Measurements from ENCODE around the gene NFATC3. TPM values are rescaled to one million over a fixed set of nuclear protein-coding genes. Genes with fewer than 3 reads are reported as not detected.
A peak's percentile ranks its signal among the peaks of the same experiment; 100 is the strongest.

The NFATC3 gene
- total RNA-seq, 2 donors from 2014 or later = 91.9 to 131 TPM

DNA sequence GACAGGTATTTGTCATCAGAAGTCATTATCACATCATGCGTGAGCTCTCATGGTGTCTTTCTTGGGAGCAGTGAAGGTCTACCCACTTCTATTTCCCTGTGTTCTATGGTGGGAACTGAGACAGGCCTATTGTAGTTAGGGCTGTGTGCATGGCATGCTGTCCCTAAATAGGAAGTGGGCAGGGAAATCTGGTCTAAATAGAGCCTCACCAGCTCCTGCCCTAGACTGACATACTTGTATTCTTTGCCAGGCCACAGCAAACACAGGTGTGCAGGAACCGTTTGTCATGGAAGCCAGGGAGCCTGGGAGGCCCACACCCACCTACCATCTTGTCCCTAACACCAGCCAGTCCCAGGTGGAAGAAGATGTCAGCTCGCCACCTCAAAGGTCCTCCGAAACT is 189.3 kb downstream of the NFATC3 start:
- peak overlapping the region; percentile 21 to 68 for H3K27ac Mint-ChIP-seq
- ATAC-seq = no peak
- peaks cover 6% of the 10 kb centered on the region for H3K36me3 Mint-ChIP-seq
- DNase-seq (ENCODE audit: low spot score) = no peak
- H3K4me1 Mint-ChIP-seq (ENCODE audit: low read depth in 2 of 2) = peaks cover 25% of the 10 kb centered on the region in 2 donors
- H3K27me3 Mint-ChIP-seq = no peaks in the 10 kb centered on the region
- H3K4me3 Mint-ChIP-seq = no peak overlapping the region
- H3K9me3 Mint-ChIP-seq = no peaks in the 10 kb centered on the region

DNA sequence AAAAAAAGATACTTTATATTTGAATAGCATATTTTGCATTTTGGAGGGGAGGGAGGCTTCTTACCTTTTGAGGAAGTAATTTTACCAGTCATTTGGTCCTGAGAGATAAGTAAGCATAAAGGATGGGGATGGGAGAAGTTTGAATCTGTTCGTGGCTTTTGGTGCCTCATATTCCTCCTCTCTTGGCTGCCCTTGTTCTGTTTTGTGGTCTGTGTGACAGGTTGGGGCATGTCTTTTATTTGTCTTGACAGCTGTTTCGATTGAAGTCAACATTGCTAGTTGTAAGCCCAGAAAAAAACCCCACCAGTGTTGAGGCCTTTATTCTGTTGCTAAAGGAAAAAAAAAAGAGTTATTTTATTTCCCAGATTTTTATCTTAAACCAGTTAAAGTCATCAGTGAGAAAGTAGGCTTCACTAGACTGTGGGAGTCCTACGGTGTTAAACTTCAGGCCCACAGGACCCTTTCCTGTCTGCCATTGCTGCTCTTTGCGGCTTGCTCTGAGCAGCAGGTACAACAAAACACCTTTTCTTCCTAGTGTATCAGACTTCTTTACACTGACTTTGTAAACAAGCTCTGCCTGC is 190.5 kb downstream of the NFATC3 start:
- H3K27ac Mint-ChIP-seq = peak overlapping the region; percentile 27 to 90
- H3K9me3 Mint-ChIP-seq = no peaks in the 10 kb centered on the region
- ATAC-seq (peak in 1 of 2 donors; percentile 46), DNase-seq (ENCODE audit: low spot score) (peak; percentile 48)
- H3K36me3 Mint-ChIP-seq = peaks cover 5% of the 10 kb centered on the region
- peak overlapping the region; percentile 30 for H3K4me3 Mint-ChIP-seq
- no peaks in the 10 kb centered on the region for H3K27me3 Mint-ChIP-seq
- H3K4me1 Mint-ChIP-seq (ENCODE audit: low read depth in 2 of 2) = peaks cover 20 to 25% of the 10 kb centered on the region in 2 donors

DNA sequence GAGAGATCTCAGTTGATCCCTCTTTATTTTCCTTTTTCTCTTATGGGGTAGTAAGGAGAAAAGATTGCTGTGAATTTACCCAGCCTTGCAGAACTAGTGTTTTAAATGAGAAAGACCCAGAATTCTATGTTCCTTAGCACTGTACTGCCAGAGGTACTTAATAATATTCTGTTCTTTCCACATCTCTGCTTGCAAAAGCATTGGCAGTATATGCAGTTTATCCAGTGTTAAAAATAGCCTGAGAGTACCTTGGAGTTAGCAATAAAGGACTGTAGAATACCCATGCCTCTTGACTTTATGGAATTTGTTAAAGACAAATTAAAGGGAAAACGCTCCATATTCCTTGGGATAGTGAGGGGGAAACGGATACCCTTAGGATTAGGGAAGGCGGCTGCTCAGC is 191.1 kb downstream of the NFATC3 start:
- Mint-ChIP-seq H3K4me1 (ENCODE audit: low read depth in 2 of 2) (peaks cover 17 to 25% of the 10 kb centered on the region in 2 donors), H3K9me3 (no peaks in the 10 kb centered on the region), H3K27me3 (no peaks in the 10 kb centered on the region), H3K36me3 (peaks cover 5% of the 10 kb centered on the region), H3K27ac (peak overlapping the region; percentile 27 to 90), H3K4me3 (no peak overlapping the region)
- DNase-seq (ENCODE audit: low spot score) (no peak), ATAC-seq (no peak)

Other genes with a start within 250 kb of the NFATC3 start
- 10 to 100 TPM; 30.5 to 45.9 TPM for gene THAP11, start 243.1 kb upstream of the NFATC3 start, total RNA-seq
- 100 to 1,000 TPM; 114 to 124 TPM for gene NUTF2, start 238.4 kb upstream of the NFATC3 start, total RNA-seq
- 10 to 100 TPM; 51.6 to 83.7 TPM for gene CENPT, start 237.7 kb upstream of the NFATC3 start, total RNA-seq
- gene EDC4, start 212.3 kb upstream of the NFATC3 start, total RNA-seq = 100 to 1,000 TPM; 100 to 151 TPM
- 1 to 10 TPM in 1 of 2 donors, not detected in 1; 1.2 TPM for gene NRN1L, start 200.5 kb upstream of the NFATC3 start, total RNA-seq
- gene PSKH1, start 192.1 kb upstream of the NFATC3 start, total RNA-seq = 10 to 100 TPM; 15.4 to 20.1 TPM
- gene CTRL, start 153.5 kb upstream of the NFATC3 start, total RNA-seq = 10 to 100 TPM in 1 of 2 donors, 1 to 10 TPM in 1; 8.4 to 15.6 TPM
- 100 to 1,000 TPM; 259 to 316 TPM for gene PSMB10, start 148.5 kb upstream of the NFATC3 start, total RNA-seq
- 10 to 100 TPM; 11.4 to 44.7 TPM for gene LCAT, start 141.2 kb upstream of the NFATC3 start, total RNA-seq
- gene SLC12A4, start 116.7 kb upstream of the NFATC3 start, total RNA-seq = 10 to 100 TPM; 32.9 to 84.4 TPM
- gene DPEP3, start 104.9 kb upstream of the NFATC3 start, total RNA-seq = not detected
- gene DPEP2, start 85.9 kb upstream of the NFATC3 start, total RNA-seq = 1 to 10 TPM; 2.2 to 2.3 TPM
- not detected for gene DPEP2NB, start 69.5 kb upstream of the NFATC3 start, total RNA-seq
- gene DDX28, start 62.1 kb upstream of the NFATC3 start, total RNA-seq = 10 to 100 TPM; 16.2 to 20.1 TPM
- 10 to 100 TPM; 23.3 to 43.5 TPM for gene DUS2, start 62.1 kb upstream of the NFATC3 start, total RNA-seq
- gene ESRP2, start 150.8 kb downstream of the NFATC3 start, total RNA-seq = under 1 TPM in 1 of 2 donors, not detected in 1; 0.12 TPM
- gene PLA2G15, start 160.0 kb downstream of the NFATC3 start, total RNA-seq = 10 to 100 TPM; 11.6 to 11.8 TPM
- 100 to 1,000 TPM in 1 of 2 donors, 10 to 100 TPM in 1; 56.2 to 111 TPM for gene SLC7A6, start 179.2 kb downstream of the NFATC3 start, total RNA-seq
- gene SLC7A6OS, start 225.6 kb downstream of the NFATC3 start, total RNA-seq = 10 to 100 TPM; 25.8 to 27.9 TPM
- gene PRMT7, start 225.6 kb downstream of the NFATC3 start, total RNA-seq = 10 to 100 TPM; 45.7 to 90.9 TPM